Activated CD4-positive, alpha-beta T cell treated with anti-CD3 and anti-CD28 coated beads, Interleukin-2, amount 50 U/mL, for 16 hours (primary cell): Measurements from ENCODE around the gene ZAP70.
A peak's percentile ranks its signal among the peaks of the same experiment; 100 is the strongest.

Source experiments
- DNase-seq: peaks from one replicate; pipeline ENCODE4 v3.0.0-alpha.2; 2020

The ZAP70 gene

DNA sequence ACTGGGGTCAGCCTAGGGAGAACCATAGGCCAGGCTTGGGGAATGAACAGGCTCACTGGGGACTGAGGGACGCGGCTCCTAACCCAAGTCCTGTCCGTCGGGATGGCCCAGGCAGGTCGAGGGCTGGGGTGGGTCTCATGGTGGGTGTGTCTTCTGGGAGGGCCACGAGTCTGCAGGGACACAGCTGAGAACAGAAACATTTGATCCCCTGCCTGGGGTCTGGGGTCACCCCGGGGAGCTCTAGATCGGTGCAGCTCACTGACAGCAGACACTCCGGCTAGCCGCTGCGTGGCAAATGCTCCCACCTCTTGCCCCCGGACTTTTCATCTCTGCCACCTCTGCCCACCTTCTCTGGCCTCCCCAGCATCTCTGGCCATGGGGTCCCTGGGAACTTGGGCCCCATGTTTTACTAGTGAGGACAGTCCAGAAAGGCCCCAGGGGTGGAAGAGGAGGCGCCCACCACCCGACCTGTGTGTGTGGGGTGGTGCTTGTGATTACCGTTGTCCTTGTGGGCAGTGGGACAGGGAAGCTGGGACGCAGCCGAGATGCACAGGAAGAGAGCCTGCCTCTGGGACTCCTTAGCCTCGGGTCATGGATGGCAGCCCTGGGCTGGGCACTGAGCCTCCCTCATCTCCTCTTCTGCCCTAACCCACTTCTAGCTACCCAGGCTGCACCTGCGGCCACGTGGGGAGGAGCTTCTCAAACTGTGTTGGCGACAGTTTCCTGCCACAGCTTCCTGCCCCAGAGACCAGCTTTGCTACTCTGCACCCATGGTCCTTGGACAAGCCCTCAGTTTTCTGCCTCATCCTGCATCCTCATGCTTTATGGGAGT lies 4.9 kb downstream of the ZAP70 start:
- peak; percentile 85 for DNase-seq

DNA sequence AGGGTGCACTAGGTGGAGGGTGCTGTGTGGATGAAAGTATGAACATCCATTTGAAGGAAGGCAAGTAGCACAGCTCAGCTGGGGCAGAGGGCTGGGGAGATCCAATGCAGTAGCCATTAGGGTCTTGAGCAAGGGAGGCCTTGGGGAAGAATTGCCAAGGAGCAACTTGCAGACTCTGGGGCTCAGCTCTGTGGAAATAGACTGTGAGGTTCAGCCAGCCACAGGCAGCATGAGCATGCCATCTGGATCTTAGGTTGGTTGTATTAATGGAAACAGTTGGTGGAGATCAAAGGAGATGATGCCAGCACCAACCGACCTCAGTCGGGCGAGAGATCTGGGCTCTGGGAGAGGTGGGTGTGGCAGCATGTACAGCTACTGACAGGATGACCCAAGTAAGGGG lies 5.6 kb downstream of the ZAP70 start:
- no peak for DNase-seq

DNA sequence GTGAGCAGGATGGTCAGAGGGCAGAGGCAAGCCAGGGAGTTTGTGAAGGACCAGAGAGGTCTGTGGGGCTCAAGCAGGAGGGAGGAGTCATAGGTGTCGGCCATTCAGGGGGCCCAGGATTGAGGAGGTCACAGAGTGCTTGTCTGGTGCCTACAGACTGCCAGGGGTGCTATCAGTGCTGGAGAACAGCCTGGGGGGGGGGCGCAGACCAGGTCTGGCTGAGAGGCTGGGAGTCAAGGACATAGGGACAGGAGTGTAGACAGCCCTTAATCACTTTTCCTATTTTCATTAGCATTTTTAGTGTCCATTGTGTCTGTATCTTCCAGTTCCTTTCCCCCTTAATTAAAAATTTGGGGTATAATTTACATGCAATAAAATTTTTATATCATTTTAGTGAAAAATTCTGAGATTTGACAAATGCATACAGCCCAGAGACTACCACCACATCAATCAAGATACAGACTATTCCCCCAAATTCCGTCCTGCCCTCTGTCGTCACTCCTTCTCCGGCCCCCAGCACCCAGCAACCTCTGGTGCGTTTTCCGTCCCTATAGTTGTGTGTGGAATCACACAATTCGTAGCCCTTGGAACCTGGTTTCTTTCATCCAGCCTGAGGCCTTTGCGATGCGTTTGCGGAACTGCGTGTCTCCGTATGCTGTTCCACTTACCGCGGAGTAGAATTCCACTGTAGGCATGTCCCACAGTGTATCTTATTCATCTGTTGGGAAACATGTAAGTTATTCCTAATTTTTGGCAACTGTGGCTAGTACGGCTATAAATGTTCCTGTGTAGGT lies 6.2 kb downstream of the ZAP70 start:
- DNase-seq = no peak

DNA sequence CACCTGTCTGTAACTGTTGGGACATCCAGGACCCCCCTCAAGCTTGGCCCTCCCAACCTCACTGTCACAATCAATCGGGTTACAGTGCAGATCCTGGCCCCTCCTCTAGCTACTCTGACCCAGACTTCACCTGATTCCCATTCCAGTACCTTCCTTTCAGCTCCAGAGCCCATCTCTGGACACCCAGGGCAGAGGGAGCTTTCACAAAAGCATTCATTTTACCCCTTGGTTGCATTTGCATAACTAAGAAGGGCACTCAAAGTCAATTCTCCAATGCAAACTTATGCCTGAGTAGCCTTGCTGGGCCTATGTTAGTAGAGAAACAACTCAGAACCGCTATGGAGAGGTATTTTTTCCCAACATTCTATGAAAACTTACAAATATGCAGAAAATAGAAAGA lies 7.4 kb downstream of the ZAP70 start:
- DNase-seq = no peak

DNA sequence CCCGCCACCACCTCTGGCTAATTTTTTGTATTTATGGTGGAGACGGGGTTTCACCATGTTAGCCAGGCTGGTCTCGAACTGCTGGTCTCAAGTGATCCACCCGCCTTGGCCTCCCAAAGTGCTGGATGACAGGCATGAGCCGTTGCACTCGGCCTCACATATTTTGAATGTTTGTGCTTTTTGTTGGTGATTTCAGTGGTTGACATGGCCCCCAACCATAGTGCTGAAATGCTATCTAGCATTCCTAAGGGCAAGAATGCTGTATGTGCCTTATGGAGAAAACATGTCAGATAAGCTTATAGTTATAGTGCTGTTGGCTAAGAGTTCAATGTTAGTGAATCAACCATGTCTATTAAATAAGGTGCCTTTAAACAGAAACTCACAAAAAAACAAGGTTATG lies 8.9 kb downstream of the ZAP70 start:
- no peak for DNase-seq

DNA sequence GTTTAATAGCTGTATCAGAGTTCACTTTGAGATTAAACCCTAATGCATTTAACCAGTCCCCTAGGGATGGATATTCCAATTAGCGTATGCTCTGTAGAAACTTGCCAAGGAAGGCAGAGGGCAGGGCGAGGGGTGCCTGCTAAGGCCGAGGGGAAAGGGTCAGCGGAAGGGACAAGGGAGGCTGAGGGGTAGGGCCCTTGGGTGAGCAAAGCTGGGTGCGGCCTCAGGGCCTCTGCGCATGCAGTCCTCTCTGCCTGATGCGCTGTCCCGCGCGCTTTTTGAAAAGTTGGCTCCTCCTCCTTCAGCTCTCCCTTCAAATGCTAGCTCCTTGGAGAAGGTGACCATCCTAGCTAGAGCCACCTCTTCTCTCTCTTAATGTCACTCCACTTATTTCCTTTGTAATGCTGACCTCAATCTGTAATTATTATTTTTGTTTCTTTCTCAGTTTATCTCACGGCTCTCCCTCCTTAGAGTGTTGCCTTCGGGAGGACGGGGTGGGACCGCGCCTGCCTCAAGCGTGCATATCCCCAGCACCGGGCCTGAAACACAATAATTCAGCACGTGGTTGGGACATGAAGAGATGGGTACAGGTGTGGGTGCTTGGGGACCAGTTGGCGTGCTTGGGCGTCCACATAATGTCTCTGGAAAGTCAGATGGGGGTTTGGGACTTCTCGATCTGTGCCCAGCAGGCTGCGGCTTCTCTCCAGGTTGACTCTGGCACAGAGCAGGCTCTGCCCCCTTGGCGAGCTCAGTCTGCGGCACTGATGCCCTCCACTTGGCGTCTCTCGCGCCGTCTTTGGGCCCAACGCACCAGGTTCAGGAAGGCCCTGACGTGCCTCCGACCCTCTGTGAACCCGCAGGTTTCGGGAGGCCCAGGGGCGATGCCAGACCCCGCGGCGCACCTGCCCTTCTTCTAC lies 10.0 kb downstream of the ZAP70 start:
- DNase-seq = no peak

DNA sequence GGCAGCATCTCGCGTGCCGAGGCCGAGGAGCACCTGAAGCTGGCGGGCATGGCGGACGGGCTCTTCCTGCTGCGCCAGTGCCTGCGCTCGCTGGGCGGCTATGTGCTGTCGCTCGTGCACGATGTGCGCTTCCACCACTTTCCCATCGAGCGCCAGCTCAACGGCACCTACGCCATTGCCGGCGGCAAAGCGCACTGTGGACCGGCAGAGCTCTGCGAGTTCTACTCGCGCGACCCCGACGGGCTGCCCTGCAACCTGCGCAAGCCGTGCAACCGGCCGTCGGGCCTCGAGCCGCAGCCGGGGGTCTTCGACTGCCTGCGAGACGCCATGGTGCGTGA lies 10.7 kb downstream of the ZAP70 start:
- DNase-seq = no peak

DNA sequence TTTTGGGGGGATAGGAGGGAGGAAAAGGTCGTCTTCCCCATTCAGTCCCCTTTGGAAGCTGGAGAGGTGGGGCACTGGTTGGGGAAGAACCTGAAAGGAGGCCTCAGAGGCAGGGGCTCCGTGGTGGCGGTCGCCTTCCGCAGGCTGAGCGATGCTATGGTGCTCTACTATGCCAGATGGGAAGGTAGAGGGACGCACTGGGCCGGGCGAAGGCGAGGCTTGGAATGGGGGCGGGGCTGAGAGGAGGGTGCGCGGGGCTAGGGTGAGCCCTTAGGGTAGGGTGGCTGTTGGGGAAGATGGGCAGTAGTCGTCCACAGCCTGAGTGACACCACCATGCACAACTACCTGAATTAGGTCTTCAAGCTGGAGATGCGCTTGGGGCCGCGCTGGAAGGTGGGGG lies 11.1 kb downstream of the ZAP70 start:
- DNase-seq = no peak

DNA sequence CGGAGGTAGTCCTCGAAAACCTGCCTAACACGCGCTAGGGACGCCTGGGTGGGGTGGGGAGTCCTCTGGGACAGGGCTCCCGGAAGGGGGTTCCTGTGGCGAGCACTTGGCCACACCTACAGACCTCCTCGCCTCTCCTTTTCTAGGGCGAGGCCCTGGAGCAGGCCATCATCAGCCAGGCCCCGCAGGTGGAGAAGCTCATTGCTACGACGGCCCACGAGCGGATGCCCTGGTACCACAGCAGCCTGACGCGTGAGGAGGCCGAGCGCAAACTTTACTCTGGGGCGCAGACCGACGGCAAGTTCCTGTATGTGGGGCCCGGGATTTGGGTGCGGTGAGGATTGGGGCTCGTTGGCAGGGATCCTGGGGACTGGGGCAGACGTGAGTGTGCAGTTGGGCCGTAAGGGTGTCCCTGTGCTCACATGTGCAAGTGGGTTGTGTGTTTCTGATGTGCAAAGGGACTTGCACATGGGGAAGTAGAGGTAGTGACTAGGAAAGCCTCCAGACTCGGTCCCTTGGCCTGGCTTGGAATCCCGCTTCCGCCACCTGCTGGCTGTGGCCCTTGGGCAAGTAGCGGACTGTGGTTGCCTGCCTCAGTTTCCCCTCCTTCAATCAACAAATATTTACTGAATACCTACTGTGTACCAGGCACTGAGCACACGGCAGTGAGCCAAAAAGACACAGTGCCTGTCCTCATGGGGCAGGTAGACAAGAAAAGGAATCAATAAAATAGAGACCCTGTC lies 11.7 kb downstream of the ZAP70 start:
- DNase-seq = no peak

DNA sequence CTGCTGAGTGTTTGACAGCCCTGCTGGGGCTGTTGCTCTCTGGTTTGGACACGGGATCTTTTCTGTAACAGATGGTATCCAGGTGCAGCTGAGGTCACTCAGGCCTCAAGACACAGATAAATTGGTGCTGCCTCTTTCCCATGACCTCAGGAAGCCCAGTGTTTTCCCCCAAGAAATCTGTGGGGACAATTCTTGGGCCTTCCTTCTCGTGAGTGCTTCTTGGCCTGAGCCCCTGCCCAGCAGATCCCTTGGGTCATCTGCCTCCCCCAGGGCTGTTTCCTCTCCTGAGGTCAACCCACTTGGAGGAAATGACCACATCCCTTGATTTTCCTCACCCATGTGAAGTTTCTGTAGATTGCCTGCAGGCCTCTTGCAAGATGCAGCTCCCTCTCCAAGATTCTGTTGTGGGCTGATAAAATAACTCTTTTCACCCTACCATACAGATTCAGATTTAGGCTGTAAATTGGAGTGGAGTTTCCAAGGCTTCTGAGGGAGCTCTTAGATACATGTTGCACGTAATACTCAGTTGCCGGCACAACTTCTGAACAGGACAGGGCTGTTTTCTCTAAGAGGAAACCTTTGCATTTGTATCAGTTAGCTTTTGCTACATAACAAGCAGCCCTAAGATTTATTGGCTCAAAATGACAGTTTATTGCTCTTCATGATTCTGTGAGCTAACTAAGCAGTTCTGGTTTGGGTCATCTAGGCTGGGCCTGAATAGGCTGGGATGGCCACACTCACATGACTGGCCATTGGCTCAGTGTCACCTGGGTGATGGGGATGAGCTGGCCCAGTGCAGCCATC lies 13.1 kb downstream of the ZAP70 start:
- DNase-seq = no peak

DNA sequence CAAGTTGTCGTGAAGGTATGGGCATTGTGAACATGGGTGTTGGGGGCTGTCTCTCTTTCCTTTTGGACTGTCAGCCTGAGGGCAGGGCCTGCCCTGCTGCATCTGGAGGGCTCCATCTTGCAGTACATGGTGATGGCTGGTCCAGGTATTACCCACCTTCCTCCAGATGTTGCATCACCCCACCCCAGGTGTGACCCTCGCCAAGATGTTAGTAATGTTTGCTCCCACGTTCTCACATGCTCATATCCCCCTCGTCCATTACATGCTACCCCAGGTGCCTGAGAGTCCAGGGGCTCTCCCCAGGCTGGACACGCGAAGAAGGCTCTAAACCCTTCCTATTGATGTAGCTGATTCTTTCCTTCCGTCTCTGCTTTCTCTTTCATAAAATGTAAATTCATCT lies 13.9 kb downstream of the ZAP70 start:
- DNase-seq = no peak

DNA sequence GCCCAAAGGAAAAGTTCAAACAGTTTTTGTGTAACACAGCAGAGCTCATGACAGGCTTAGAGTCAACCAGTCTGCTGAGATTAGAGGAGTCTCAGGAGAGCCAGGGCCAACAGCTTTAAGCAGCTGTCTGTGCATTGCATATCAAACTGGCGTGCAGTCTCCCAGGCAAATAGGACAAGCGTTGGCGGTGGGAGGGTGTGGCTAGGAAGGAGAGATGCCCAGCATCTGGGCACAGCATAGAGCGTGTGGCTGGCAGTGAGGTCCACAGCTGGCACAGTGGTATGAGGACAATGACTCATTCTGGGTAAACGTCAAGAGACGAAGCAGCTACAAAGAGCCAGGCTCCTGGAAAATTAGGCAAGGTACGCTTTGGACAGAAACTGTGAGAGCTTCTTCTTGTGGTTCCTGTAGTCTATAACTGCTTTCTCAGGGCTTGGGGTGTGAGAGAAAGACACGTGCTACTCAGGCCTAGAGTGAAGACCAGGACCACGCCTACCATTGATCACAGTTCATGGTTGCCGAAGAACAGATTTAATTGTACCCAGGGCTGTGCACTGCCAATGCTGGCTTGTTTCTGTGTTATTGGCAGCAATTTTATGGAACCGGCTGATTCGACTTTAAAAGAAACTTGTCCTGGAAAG lies 14.8 kb downstream of the ZAP70 start:
- no peak for DNase-seq

DNA sequence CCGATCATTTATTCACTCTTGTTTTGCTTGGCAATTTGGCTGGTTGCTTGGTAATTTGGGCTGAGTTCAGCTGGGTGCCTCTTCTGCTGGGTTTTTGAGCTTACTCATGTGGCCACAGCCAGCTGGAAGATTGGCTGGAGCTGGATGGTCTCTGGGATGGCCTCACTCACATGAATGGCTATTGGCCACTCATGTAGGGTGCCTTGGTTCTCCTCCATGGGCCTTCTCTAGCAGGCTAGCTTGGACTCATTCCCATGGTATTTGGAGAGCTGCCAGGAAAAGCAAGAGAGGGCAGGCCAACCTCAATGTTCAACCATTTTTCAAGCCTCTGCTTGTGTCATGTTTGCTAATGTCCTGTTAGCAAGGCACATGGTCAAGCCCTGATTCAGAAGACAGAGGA lies 16.9 kb downstream of the ZAP70 start:
- DNase-seq = no peak

DNA sequence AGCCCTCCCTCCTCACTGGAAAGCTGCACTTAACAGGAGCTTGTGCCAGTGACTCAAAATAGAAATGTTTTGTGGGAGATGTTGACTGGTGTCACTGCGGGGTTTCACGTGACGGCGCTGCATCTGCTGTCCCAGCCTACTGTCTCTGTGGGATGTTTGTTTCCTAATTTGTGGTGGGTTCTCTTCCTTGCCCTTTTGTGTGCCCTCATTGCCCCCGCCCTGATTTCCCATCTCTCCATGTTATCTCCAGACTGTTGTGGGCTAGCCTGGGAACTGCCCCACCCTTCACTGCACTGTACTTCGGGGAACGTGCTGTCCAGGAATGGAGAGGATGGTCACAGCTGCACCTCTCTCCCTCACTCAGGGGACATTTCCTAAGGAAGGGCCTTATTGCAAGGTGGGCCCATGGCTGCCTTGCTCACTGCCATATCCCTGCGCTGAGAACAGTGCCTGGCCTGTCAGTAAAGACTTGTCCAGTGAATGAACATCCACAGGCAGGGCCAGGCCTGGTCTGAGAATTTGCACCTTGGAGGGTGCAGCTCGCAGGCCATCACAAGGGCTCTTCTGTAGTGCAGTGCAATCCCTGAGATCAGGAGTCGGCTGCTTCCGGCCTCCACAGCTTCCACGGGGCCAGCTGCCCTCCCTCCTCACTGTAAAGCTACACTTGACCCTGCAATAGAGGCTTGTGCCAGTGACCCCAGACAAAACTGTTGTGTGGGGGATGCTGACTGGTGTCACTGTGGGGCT lies 18.1 kb downstream of the ZAP70 start:
- no peak for DNase-seq

DNA sequence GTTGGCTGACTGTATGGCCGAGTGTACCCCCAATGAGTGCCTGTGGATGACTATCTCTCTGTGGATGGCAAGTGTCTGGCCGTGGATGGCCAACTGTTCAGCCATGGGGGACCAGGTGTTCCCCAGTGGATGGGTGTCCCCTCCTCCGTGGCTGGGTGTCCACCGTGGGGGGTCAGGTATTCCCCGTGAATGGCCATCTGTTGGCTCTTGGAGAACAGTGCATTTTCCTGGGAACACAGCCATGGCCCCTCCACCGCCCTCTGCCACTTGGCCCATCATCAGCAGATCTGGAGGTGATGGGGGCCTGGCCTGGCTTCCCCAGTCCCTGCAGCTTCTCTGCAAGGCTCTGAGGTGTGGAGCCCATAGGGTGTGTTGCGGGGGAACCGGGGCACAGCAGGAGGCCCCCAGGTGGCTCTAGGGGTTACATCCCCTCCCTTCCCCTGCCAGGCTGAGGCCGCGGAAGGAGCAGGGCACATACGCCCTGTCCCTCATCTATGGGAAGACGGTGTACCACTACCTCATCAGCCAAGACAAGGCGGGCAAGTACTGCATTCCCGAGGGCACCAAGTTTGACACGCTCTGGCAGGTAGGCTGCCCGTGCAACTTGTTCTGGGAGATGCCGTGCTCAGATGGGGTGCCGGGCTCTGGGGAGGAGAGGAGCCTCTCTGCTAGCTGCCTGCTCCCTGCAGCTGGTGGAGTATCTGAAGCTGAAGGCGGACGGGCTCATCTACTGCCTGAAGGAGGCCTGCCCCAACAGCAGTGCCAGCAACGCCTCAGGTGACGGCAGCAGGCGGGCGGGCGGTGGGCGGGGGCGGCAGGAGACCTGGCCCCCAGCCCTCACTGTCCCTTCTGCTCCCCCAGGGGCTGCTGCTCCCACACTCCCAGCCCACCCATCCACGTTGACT lies 19.3 kb downstream of the ZAP70 start:
- no peak for DNase-seq

DNA sequence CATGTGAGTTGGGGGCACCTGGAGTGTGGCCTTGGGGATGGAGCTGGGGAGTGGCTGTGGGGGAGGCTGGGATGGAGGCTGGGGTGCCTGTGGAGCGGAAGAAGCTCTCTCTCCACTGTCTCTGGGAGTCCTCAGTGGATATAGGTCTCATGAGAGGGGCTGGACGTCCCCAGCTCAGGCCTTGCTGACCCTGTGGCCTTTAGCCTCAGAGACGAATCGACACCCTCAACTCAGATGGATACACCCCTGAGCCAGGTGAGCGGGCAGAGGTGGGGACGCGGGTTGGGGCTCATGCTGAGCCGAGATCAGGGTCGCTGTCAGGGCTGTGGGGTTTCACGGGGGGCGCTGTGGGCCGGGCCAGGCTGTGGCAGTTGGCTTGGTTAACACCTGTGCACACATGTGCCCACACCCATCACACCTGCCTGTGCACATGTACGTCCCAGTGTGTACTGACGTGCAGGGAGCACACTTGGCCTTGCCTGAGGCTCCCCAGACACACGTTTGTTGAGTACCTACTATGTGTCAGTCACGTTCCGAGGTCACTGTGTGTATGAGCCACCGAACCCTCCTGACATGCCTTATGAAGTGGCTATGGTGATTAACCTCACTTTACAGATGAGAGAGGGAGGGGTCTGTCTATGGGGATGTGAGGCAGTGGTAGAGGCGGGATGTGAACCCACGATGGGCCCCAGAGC lies 20.1 kb downstream of the ZAP70 start:
- DNase-seq = no peak

DNA sequence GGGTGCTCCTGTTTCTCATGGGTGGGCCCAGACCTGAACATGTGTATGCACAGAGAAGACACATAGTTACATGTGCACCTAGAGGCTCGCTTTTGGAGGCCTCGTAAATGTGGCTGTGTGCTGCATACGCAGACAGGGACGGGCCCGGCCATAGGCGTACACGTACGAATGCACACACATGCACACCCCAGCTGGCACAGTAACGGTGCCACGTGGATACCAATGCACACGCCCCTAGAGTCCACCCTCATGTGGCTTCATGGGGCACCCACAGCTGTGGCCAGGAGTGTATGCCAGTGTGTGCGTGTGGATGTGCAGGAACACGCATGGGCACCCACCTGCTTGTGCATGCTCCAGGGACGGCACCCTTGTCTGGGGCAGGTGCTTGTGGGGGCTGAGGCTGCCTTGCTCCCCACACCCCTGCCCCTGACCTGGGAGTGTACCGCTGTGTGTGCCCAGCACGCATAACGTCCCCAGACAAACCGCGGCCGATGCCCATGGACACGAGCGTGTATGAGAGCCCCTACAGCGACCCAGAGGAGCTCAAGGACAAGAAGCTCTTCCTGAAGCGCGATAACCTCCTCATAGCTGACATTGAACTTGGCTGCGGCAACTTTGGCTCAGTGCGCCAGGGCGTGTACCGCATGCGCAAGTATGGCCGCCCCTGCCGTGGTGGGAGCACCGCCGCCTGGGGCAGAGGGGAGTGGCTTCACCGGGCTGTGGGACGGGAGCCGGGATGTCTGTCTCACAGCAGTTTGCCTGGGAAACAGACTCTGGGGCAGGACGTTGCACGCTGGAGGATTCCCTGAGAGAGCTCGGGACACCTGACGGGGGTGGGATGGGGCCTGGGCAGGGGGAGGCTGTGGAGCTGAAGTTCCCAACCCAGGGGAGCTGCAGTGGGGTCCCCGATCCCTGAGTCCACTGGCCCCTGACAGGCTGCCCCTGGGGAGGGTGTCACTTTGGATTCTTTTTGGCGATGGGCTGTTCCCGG lies 21.0 kb downstream of the ZAP70 start:
- no peak for DNase-seq

DNA sequence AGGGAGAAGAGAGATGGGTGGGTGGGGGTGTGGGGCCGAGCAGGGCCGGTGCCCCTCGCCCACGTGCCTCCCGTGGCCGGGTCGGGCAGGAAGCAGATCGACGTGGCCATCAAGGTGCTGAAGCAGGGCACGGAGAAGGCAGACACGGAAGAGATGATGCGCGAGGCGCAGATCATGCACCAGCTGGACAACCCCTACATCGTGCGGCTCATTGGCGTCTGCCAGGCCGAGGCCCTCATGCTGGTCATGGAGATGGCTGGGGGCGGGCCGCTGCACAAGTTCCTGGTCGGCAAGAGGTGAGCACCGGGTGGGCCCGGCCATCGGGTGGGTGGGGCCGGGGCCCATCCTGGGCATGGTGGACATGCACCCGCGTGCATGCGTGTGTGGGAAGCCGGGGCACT lies 21.8 kb downstream of the ZAP70 start:
- DNase-seq = no peak
